Activated naive CD8-positive, alpha-beta T cell treated with anti-CD3 and anti-CD28 coated beads, Interleukin-2, amount 50 U/mL, for 24 hours (primary cell): ENCODE results near the gene CDC42BPA.
A peak's percentile ranks its signal among the peaks of the same experiment; 100 is the strongest.
"Not testable (repeated sequence)": the region's sequence is repeated elsewhere in the genome, so short reads cannot be mapped to it uniquely, and the experiment has no call there.

ENCODE experiments used
- ATAC-seq: fragments of 150-1000 bp; cut with Tn5 transposase; one replicate; pipeline ENCODE4 v1.10.0; 2021
- DNase-seq: peaks from one replicate; pipeline ENCODE4 v3.0.0; 2021
- H3K27ac Mint-ChIP-seq: one replicate; pipeline ENCODE4 v1.8.0; 2021; ENCODE audit warnings: mild to moderate bottlenecking, mixed read lengths
- H3K27me3 Mint-ChIP-seq: one replicate; pipeline ENCODE4 v1.8.0; 2021; ENCODE audit warnings: mixed read lengths
- H3K36me3 Mint-ChIP-seq: one replicate; pipeline ENCODE4 v1.8.0; 2021; ENCODE audit warnings: low read depth, mixed read lengths
- H3K4me1 Mint-ChIP-seq: one replicate; pipeline ENCODE4 v1.8.0; 2021; ENCODE audit warnings: mixed read lengths
- H3K4me3 Mint-ChIP-seq: one replicate; pipeline ENCODE4 v1.8.0; 2021; ENCODE audit warnings: mild to moderate bottlenecking, moderate library complexity, mixed read lengths
- H3K9me3 Mint-ChIP-seq: one replicate; pipeline ENCODE4 v1.8.0; 2021; ENCODE audit warnings: mixed read lengths

The CDC42BPA gene

GRCh38 chr1:227343727-227344551, 25.6 kb upstream of the CDC42BPA start:
- H3K4me1 Mint-ChIP-seq = no peaks in the 10 kb centered on the region
- no peaks in the 10 kb centered on the region for H3K36me3 Mint-ChIP-seq
- peaks cover 1% of the 10 kb centered on the region for H3K27me3 Mint-ChIP-seq
- H3K27ac Mint-ChIP-seq = no peak overlapping the region
- no peak overlapping the region for H3K4me3 Mint-ChIP-seq
- ATAC-seq = no peak
- DNase-seq = no peak
- peaks cover 3% of the 10 kb centered on the region for H3K9me3 Mint-ChIP-seq

- H3K9me3 Mint-ChIP-seq = peaks cover 3% of the 10 kb centered on the region
- DNase-seq (no peak), ATAC-seq (no peak)
- H3K4me1 Mint-ChIP-seq = no peaks in the 10 kb centered on the region
- H3K27me3 Mint-ChIP-seq = peaks cover 1% of the 10 kb centered on the region
- no peak overlapping the region for H3K27ac Mint-ChIP-seq
- H3K36me3 Mint-ChIP-seq = no peaks in the 10 kb centered on the region
- H3K4me3 Mint-ChIP-seq = no peak overlapping the region
Observed at GRCh38 chr1:227343206-227343605, 24.9 kb upstream of the CDC42BPA start.

- no peak for ATAC-seq
- H3K36me3 Mint-ChIP-seq = no peaks in the 10 kb centered on the region
- DNase-seq = no peak
- H3K4me3 Mint-ChIP-seq = no peak overlapping the region
- peaks cover 1% of the 10 kb centered on the region for H3K27me3 Mint-ChIP-seq
- H3K4me1 Mint-ChIP-seq = no peaks in the 10 kb centered on the region
- H3K9me3 Mint-ChIP-seq = peaks cover 3% of the 10 kb centered on the region
- no peak overlapping the region for H3K27ac Mint-ChIP-seq
Observed at GRCh38 chr1:227342075-227342829, 24.0 kb upstream of the CDC42BPA start.

- ATAC-seq, H3K27ac Mint-ChIP-seq, H3K4me1 Mint-ChIP-seq, H3K36me3 Mint-ChIP-seq, H3K27me3 Mint-ChIP-seq, DNase-seq, H3K4me3 Mint-ChIP-seq: not testable (repeated sequence)
- peaks cover 13% of the 10 kb centered on the region for H3K9me3 Mint-ChIP-seq
Observed at GRCh38 chr1:227336136-227336535, 17.8 kb upstream of the CDC42BPA start.

GRCh38 chr1:227335242-227336020, 17.1 kb upstream of the CDC42BPA start:
- Mint-ChIP-seq H3K27me3 (peaks cover 2% of the 10 kb centered on the region), H3K4me1 (no peaks in the 10 kb centered on the region), H3K36me3 (peaks cover 1% of the 10 kb centered on the region), H3K27ac (no peak overlapping the region), H3K9me3 (peaks cover 13% of the 10 kb centered on the region), H3K4me3 (no peak overlapping the region)
- DNase-seq (no peak), ATAC-seq (peak; percentile 43)

- Mint-ChIP-seq H3K9me3 (peaks cover 13% of the 10 kb centered on the region), H3K27me3 (peaks cover 6% of the 10 kb centered on the region), H3K27ac (no peak overlapping the region), H3K4me1 (no peaks in the 10 kb centered on the region), H3K36me3 (peaks cover 1% of the 10 kb centered on the region), H3K4me3 (no peak overlapping the region)
- ATAC-seq (no peak), DNase-seq (no peak)
Observed at GRCh38 chr1:227333423-227333822, 15.1 kb upstream of the CDC42BPA start.

GRCh38 chr1:227330279-227331076, 12.2 kb upstream of the CDC42BPA start:
- Mint-ChIP-seq H3K36me3 (peaks cover 1% of the 10 kb centered on the region), H3K27ac (no peak overlapping the region), H3K4me3 (no peak overlapping the region), H3K27me3 (peaks cover 8% of the 10 kb centered on the region), H3K4me1 (no peaks in the 10 kb centered on the region), H3K9me3 (peaks cover 13% of the 10 kb centered on the region)
- DNase-seq (no peak), ATAC-seq (no peak)

GRCh38 chr1:227328405-227329019, 10.2 kb upstream of the CDC42BPA start:
- no peak for ATAC-seq
- Mint-ChIP-seq H3K27me3 (peaks cover 14% of the 10 kb centered on the region), H3K4me3 (no peak overlapping the region), H3K4me1 (no peaks in the 10 kb centered on the region), H3K27ac (no peak overlapping the region), H3K9me3 (peaks cover 9% of the 10 kb centered on the region), H3K36me3 (peaks cover 1% of the 10 kb centered on the region)
- DNase-seq = no peak

GRCh38 chr1:227325156-227325555, 6.9 kb upstream of the CDC42BPA start:
- Mint-ChIP-seq H3K27ac (no peak overlapping the region), H3K9me3 (no peaks in the 10 kb centered on the region), H3K4me1 (no peaks in the 10 kb centered on the region), H3K36me3 (no peaks in the 10 kb centered on the region), H3K27me3 (peaks cover 35% of the 10 kb centered on the region), H3K4me3 (no peak overlapping the region)
- DNase-seq = no peak
- ATAC-seq = no peak

- Mint-ChIP-seq H3K9me3 (no peaks in the 10 kb centered on the region), H3K27ac (no peak overlapping the region), H3K4me3 (no peak overlapping the region), H3K4me1 (peaks cover 2% of the 10 kb centered on the region), H3K36me3 (no peaks in the 10 kb centered on the region), H3K27me3 (peaks cover 44% of the 10 kb centered on the region)
- DNase-seq (no peak), ATAC-seq (no peak)
Observed at GRCh38 chr1:227323967-227324268, 5.6 kb upstream of the CDC42BPA start.

- ATAC-seq (no peak), DNase-seq (no peak)
- Mint-ChIP-seq H3K4me3 (no peak overlapping the region), H3K36me3 (no peaks in the 10 kb centered on the region), H3K9me3 (no peaks in the 10 kb centered on the region), H3K27ac (no peak overlapping the region), H3K4me1 (peaks cover 2% of the 10 kb centered on the region), H3K27me3 (peaks cover 46% of the 10 kb centered on the region)
Observed at GRCh38 chr1:227323171-227323966, 5.1 kb upstream of the CDC42BPA start.

- DNase-seq = no peak
- no peak overlapping the region for H3K4me3 Mint-ChIP-seq
- no peak for ATAC-seq
- H3K36me3 Mint-ChIP-seq = no peaks in the 10 kb centered on the region
- no peak overlapping the region for H3K27ac Mint-ChIP-seq
- peaks cover 5% of the 10 kb centered on the region for H3K4me1 Mint-ChIP-seq
- H3K9me3 Mint-ChIP-seq = no peaks in the 10 kb centered on the region
- H3K27me3 Mint-ChIP-seq = peaks cover 47% of the 10 kb centered on the region
Observed at GRCh38 chr1:227322376-227322775, 4.1 kb upstream of the CDC42BPA start.

- Mint-ChIP-seq H3K4me1 (peaks cover 9% of the 10 kb centered on the region), H3K4me3 (no peak overlapping the region), H3K27me3 (peaks cover 59% of the 10 kb centered on the region), H3K9me3 (peaks cover 6% of the 10 kb centered on the region), H3K36me3 (no peaks in the 10 kb centered on the region), H3K27ac (no peak overlapping the region)
- DNase-seq (no peak), ATAC-seq (no peak)
Observed at GRCh38 chr1:227321035-227321434, 2.7 kb upstream of the CDC42BPA start.
